Fibroblast of lung (primary cell): ENCODE data around the gene PLA2G3. TPM values are rescaled to one million over a fixed set of nuclear protein-coding genes. Genes with fewer than 3 reads are reported as not detected.

Experiments used
- DNase-seq, 2 donors: peaks; one replicate each; pipeline versions ENCODE4 v3.0.0 to v3.0.0-alpha.2; 2010; ENCODE audit warnings: low read depth in 2 of 2
- H2AFZ ChIP-seq: 2 replicates; pipeline ENCODE4 v1.5.1; 2012; ENCODE audit warnings: low read length, control low read depth, inconsistent platforms
- H3K27ac ChIP-seq: 2 replicates; pipeline ENCODE4 v1.5.1; 2011; ENCODE audit warnings: low read length, control low read depth; ENCODE audit not compliant: insufficient read depth
- H3K27me3 ChIP-seq: 2 replicates; pipeline ENCODE4 v1.5.1; 2011; ENCODE audit warnings: mild to moderate bottlenecking, low read length; ENCODE audit not compliant: control insufficient read depth, insufficient read depth
- H3K36me3 ChIP-seq: 2 replicates; pipeline ENCODE4 v1.5.1; 2011; ENCODE audit warnings: low read length; ENCODE audit not compliant: control insufficient read depth, insufficient read depth
- H3K4me1 ChIP-seq: 2 replicates; pipeline ENCODE4 v1.5.1; 2011; ENCODE audit warnings: low read length; ENCODE audit not compliant: control insufficient read depth, insufficient read depth; ENCODE audit errors: extremely low read depth
- H3K4me2 ChIP-seq: 2 replicates; pipeline ENCODE4 v1.5.1; 2011; ENCODE audit warnings: low read length, control low read depth; ENCODE audit not compliant: insufficient read depth; ENCODE audit errors: extremely low read depth
- H3K4me3 ChIP-seq, 4 experiments: fragments of 200-600 bp in 1 of 4; sonication (generic) in 1 of 4; replicated peaks in 1 of 4; 2 replicates each; pipeline ENCODE4 v1.5.1; 2011 to 2016; ENCODE audit warnings: low read length in 4 of 4, low read depth in 3 of 4, mild to moderate bottlenecking in 3 of 4, control low read depth in 2 of 4, inconsistent platforms in 1 of 4, mixed read lengths in 1 of 4; ENCODE audit not compliant: insufficient read depth in 1 of 4; ENCODE audit errors: control extremely low read depth in 1 of 4
- H3K79me2 ChIP-seq: 2 replicates; pipeline ENCODE4 v1.5.1; 2012; ENCODE audit warnings: mild to moderate bottlenecking, low read length, inconsistent platforms; ENCODE audit not compliant: control insufficient read depth, insufficient read depth
- H3K9ac ChIP-seq: 2 replicates; pipeline ENCODE4 v1.5.1; 2011; ENCODE audit warnings: mild to moderate bottlenecking, low read length, control low read depth; ENCODE audit not compliant: insufficient read depth
- H3K9me3 ChIP-seq: 2 replicates; pipeline ENCODE4 v1.5.1; 2012; ENCODE audit warnings: low read depth, low read length; ENCODE audit not compliant: control insufficient read depth, insufficient read depth
- H4K20me1 ChIP-seq: 2 replicates; pipeline ENCODE4 v1.5.1; 2011; ENCODE audit warnings: low read length; ENCODE audit not compliant: control insufficient read depth, insufficient read depth; ENCODE audit errors: extremely low read depth
- CTCF ChIP-seq, 2 donors: IDR thresholded peaks in 1 of 2; conservative IDR thresholded peaks in 1 of 2; 1 replicate in 1 of 2; 2 replicates in 1 of 2; pipeline ENCODE4 v1.5.1; 2011 to 2012; ENCODE audit warnings: low read length in 2 of 2, control low read depth in 1 of 2, inconsistent platforms in 1 of 2, low read depth in 1 of 2, mild to moderate bottlenecking in 1 of 2
- EZH2 ChIP-seq: IDR thresholded peaks from 2 replicates; pipeline ENCODE4 v1.5.1; 2012; ENCODE audit warnings: low read length, control low read depth, mild to moderate bottlenecking; ENCODE audit errors: missing control alignments
- polyA plus RNA-seq, 2 donors: library from polyadenylated mRNA; depleted of rRNA in 1 of 2; stranded (reverse) in 1 of 2; unstranded in 1 of 2; fragments of >200 nt; gene quantifications; 2 replicates each; pipeline ENCODE4 v1.2.1, GENCODE V29; 2011 to 2012; ENCODE audit warnings: missing spikeins in 1 of 2
- total RNA-seq: library from RNA; depleted of rRNA; stranded (reverse); fragments of >200 nt; gene quantifications from 2 replicates; pipeline ENCODE4 v1.2.1, GENCODE V29; 2014

The PLA2G3 gene
- total and polyA plus RNA-seq, 2 donors (not counting 1 experiment from before 2014, with no cell fraction given): 0.18 to 0.33 TPM

DNA sequence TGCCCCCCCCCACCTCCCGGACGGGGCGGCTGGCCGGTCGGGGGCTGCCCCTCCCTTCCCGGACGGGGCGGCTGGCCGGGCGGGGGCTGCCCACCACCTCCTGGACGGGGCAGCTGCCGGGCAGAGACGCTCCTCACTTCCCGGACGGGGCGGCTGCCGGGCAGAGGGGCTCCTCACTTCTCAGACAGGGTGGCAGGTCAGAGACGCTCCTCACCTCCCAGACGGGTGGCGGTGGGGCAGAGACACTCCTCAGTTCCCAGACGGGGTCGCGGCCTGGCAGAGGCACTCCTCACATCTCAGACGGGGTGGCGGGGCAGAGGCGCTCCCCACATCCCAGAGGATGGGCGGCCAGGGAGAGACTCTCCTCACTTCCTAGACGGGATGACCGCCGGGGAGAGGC lies 43.7 kb upstream of the PLA2G3 start:
- Histone ChIP-seq H3K36me3 (peaks cover 1% of the 10 kb centered on the region), H3K79me2 (peaks cover 11% of the 10 kb centered on the region), H3K27ac (no peak overlapping the region), H2AFZ (no peak overlapping the region), H3K9me3 (no peaks in the 10 kb centered on the region), H3K4me2 (no peak overlapping the region), H3K4me3 (no peak overlapping the region), H3K27me3 (no peaks in the 10 kb centered on the region), H4K20me1 (no peaks in the 10 kb centered on the region), H3K4me1 (peaks cover 2% of the 10 kb centered on the region), H3K9ac (no peak overlapping the region)
- TF ChIP-seq EZH2 (no peak), CTCF (conservative IDR thresholded peaks at IDR 0.05 in 1 of 2, IDR thresholded peaks at IDR 0.05 in 1 of 2; ENCODE audit: low read depth in 1 of 2, low read length in 2 of 2) (no peak)
- DNase-seq: no peak

- peaks cover 34% of the 10 kb centered on the region for H3K79me2 ChIP-seq
- no peak overlapping the region for H3K4me2 ChIP-seq
- no peak overlapping the region for H2AFZ ChIP-seq
- no peaks in the 10 kb centered on the region for H3K9me3 ChIP-seq
- H3K36me3 ChIP-seq: no peaks in the 10 kb centered on the region
- H3K27me3 ChIP-seq: no peaks in the 10 kb centered on the region
- no peaks in the 10 kb centered on the region for H4K20me1 ChIP-seq
- H3K4me1 ChIP-seq: peaks cover 6% of the 10 kb centered on the region
- H3K27ac ChIP-seq: no peak overlapping the region
- no peak for TF ChIP-seq EZH2
- TF ChIP-seq CTCF (conservative IDR thresholded peaks at IDR 0.05 in 1 of 2, IDR thresholded peaks at IDR 0.05 in 1 of 2; ENCODE audit: low read depth in 1 of 2, low read length in 2 of 2): no peak
- H3K4me3 ChIP-seq: no peak overlapping the region
- no peak overlapping the region for H3K9ac ChIP-seq
- peak in 1 of 2 donors; percentile 68 for DNase-seq
Observed at GRCh38 chr22:31179345-31179744, 39.0 kb upstream of the PLA2G3 start.

DNA sequence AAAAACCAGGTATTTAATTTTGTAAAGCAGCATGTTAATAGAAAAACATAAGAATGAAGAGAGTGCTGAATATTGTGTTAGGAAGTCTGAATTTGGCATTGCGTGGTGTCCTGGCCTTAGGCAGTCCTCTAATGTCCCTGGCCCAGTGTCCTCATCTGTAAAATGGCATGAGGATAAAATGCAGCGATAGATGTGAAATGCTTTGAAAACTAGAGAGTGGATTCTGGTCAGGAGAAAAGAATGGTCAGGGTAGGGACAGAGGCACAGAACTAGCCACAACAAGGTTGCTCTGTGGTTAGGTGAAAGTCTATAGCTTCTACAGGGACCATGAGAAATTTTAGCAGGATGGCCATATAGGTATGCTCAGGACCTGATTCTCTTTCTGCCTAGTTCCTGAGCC lies 38.6 kb upstream of the PLA2G3 start:
- Histone ChIP-seq H3K27me3 (no peaks in the 10 kb centered on the region), H3K4me1 (peaks cover 10% of the 10 kb centered on the region), H3K9me3 (no peaks in the 10 kb centered on the region), H3K9ac (no peak overlapping the region), H4K20me1 (no peaks in the 10 kb centered on the region), H3K79me2 (peaks cover 34% of the 10 kb centered on the region), H3K4me2 (no peak overlapping the region), H3K36me3 (no peaks in the 10 kb centered on the region), H2AFZ (no peak overlapping the region), H3K27ac (no peak overlapping the region), H3K4me3 (no peak overlapping the region)
- TF ChIP-seq CTCF (conservative IDR thresholded peaks at IDR 0.05 in 1 of 2, IDR thresholded peaks at IDR 0.05 in 1 of 2; ENCODE audit: low read depth in 1 of 2, low read length in 2 of 2) (no peak), EZH2 (no peak)
- DNase-seq: no peak
